Vagina (tissue), 2 donors: ENCODE results near the gene RBP2.

Experiments used
- POLR2A ChIP-seq, 2 donors: fragments of 450-650 bp; IDR thresholded peaks; one replicate each; pipeline ENCODE4 v1.6.1; 2017; ENCODE audit warnings: antibody characterized with exemption in 2 of 2, mild to moderate bottlenecking in 2 of 2, moderate library complexity in 2 of 2
- TF ChIP-seq, protein P1 (sequence below), 3 experiments: fragments of 450-650 bp in 2 of 3; fragments of 200-600 bp in 1 of 3; sonication (generic) in 1 of 3; IDR thresholded peaks; one replicate each; pipeline ENCODE4 v1.5.1; 2017 to 2019; ENCODE audit warnings: antibody characterized with exemption in 3 of 3, mild to moderate bottlenecking in 2 of 3, moderate library complexity in 2 of 3

DNA sequence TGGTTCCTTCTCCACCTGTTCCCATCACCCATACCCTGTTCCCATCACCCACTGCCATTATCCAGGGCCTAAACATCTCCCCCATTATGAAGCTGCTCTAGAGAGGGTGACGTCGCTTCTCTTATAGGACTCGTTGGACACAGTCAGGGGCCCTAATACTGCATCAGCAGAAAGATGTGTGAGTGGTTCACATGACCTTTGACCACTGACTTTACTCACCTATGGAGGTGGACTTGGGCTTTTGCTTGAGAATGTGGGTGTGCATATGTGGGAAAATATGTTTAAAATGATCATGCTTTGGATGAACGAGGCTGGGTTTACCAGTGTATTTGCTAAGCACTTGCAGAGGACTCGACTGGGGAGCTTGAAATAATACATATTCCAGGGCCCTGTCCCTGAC, 26.8 kb downstream of the RBP2 start:
- TF ChIP-seq, protein P1, sequence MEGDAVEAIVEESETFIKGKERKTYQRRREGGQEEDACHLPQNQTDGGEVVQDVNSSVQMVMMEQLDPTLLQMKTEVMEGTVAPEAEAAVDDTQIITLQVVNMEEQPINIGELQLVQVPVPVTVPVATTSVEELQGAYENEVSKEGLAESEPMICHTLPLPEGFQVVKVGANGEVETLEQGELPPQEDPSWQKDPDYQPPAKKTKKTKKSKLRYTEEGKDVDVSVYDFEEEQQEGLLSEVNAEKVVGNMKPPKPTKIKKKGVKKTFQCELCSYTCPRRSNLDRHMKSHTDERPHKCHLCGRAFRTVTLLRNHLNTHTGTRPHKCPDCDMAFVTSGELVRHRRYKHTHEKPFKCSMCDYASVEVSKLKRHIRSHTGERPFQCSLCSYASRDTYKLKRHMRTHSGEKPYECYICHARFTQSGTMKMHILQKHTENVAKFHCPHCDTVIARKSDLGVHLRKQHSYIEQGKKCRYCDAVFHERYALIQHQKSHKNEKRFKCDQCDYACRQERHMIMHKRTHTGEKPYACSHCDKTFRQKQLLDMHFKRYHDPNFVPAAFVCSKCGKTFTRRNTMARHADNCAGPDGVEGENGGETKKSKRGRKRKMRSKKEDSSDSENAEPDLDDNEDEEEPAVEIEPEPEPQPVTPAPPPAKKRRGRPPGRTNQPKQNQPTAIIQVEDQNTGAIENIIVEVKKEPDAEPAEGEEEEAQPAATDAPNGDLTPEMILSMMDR (IDR thresholded peaks at IDR 0.05) = no peak
- no peak for TF ChIP-seq POLR2A (IDR thresholded peaks at IDR 0.05)
